Measurements from ENCODE around the gene MTCH1. TPM values are rescaled to one million over a fixed set of nuclear protein-coding genes. Genes with fewer than 3 reads are reported as not detected.

The MTCH1 gene
- total RNA-seq, 1 experiment from 2014 or later, result 78.2 TPM

- no peaks in the 10 kb centered on the region for H3K27me3 Mint-ChIP-seq (ENCODE audit: insufficient read depth, unreplicated experiment)
- peaks cover 37% of the 10 kb centered on the region for H3K36me3 Mint-ChIP-seq (ENCODE audit: insufficient read depth, unreplicated experiment)
- no peaks in the 10 kb centered on the region for H3K9me3 Mint-ChIP-seq (ENCODE audit: unreplicated experiment)
- intact Hi-C loops (cut with micrococcal nuclease), result no loop called here
- H3K4me3 Mint-ChIP-seq (ENCODE audit: unreplicated experiment), result no peak overlapping the region
- ChIA-PET POLR2A (no interaction called here), CTCF (interaction anchor here (0.6 kb wide), 1 partner anchor 89 kb away, joined by 3 read pairs; no protein-coding TSS in a partner anchor)
- TF ChIP-seq CTCF (IDR thresholded peaks at IDR 0.05; ENCODE audit: unreplicated experiment), result no peak
- DNase-seq (ENCODE audit: unreplicated experiment), result no peak
- no peak overlapping the region for H3K27ac Mint-ChIP-seq (ENCODE audit: low read depth, unreplicated experiment)
- BruUV-seq (replicated peaks), result no TSS peak
- peaks cover 14% of the 10 kb centered on the region for H3K4me1 Mint-ChIP-seq (ENCODE audit: insufficient read depth, unreplicated experiment)
These were observed 7.3 kb downstream of the MTCH1 start for GRCh38 chr6:36978421-36979346.

GRCh38 chr6:36977470-36977941 is 8.5 kb downstream of the MTCH1 start:
- H3K27ac Mint-ChIP-seq (ENCODE audit: low read depth, unreplicated experiment), result no peak overlapping the region
- peaks cover 14% of the 10 kb centered on the region for H3K4me1 Mint-ChIP-seq (ENCODE audit: insufficient read depth, unreplicated experiment)
- no peaks in the 10 kb centered on the region for H3K9me3 Mint-ChIP-seq (ENCODE audit: unreplicated experiment)
- ChIA-PET CTCF (interaction anchor here (0.8 kb wide), 1 partner anchor 17 kb away, joined by 5 read pairs; no protein-coding TSS in a partner anchor), POLR2A (no interaction called here)
- no peaks in the 10 kb centered on the region for H3K27me3 Mint-ChIP-seq (ENCODE audit: insufficient read depth, unreplicated experiment)
- DNase-seq (ENCODE audit: unreplicated experiment), result no peak
- no peak for TF ChIP-seq CTCF (IDR thresholded peaks at IDR 0.05; ENCODE audit: unreplicated experiment)
- H3K36me3 Mint-ChIP-seq (ENCODE audit: insufficient read depth, unreplicated experiment), result peaks cover 48% of the 10 kb centered on the region
- H3K4me3 Mint-ChIP-seq (ENCODE audit: unreplicated experiment), result no peak overlapping the region
- no TSS peak for BruUV-seq (replicated peaks)
- intact Hi-C loops (cut with micrococcal nuclease), result no loop called here

GRCh38 chr6:36976931-36977330 is 9.1 kb downstream of the MTCH1 start:
- no peak for TF ChIP-seq CTCF (IDR thresholded peaks at IDR 0.05; ENCODE audit: unreplicated experiment)
- H3K4me3 Mint-ChIP-seq (ENCODE audit: unreplicated experiment), result no peak overlapping the region
- ChIA-PET CTCF (interaction anchor here (0.7 to 1.0 kb wide), 3 partner anchors 16 to 92 kb away, joined by 3 to 5 read pairs (median 4); partner anchors contain the start of gene C6orf89), POLR2A (no interaction called here)
- no peaks in the 10 kb centered on the region for H3K27me3 Mint-ChIP-seq (ENCODE audit: insufficient read depth, unreplicated experiment)
- peaks cover 50% of the 10 kb centered on the region for H3K36me3 Mint-ChIP-seq (ENCODE audit: insufficient read depth, unreplicated experiment)
- DNase-seq (ENCODE audit: unreplicated experiment), result no peak
- no peaks in the 10 kb centered on the region for H3K9me3 Mint-ChIP-seq (ENCODE audit: unreplicated experiment)
- no peak overlapping the region for H3K27ac Mint-ChIP-seq (ENCODE audit: low read depth, unreplicated experiment)
- intact Hi-C loops (cut with micrococcal nuclease), result no loop called here
- no TSS peak for BruUV-seq (replicated peaks)
- H3K4me1 Mint-ChIP-seq (ENCODE audit: insufficient read depth, unreplicated experiment), result peaks cover 12% of the 10 kb centered on the region

GRCh38 chr6:36976509-36976908 is 9.5 kb downstream of the MTCH1 start:
- intact Hi-C loops (cut with micrococcal nuclease), result no loop called here
- Mint-ChIP-seq H3K36me3 (ENCODE audit: insufficient read depth, unreplicated experiment) (peaks cover 54% of the 10 kb centered on the region), H3K4me3 (ENCODE audit: unreplicated experiment) (no peak overlapping the region), H3K27ac (ENCODE audit: low read depth, unreplicated experiment) (no peak overlapping the region), H3K9me3 (ENCODE audit: unreplicated experiment) (no peaks in the 10 kb centered on the region), H3K27me3 (ENCODE audit: insufficient read depth, unreplicated experiment) (no peaks in the 10 kb centered on the region), H3K4me1 (ENCODE audit: insufficient read depth, unreplicated experiment) (peaks cover 8% of the 10 kb centered on the region)
- POLR2A ChIA-PET, result no interaction called here
- BruUV-seq (replicated peaks), result no TSS peak
- TF ChIP-seq CTCF (IDR thresholded peaks at IDR 0.05; ENCODE audit: unreplicated experiment), result no peak
- CTCF ChIA-PET, result interaction anchor here (0.7 to 1.0 kb wide), 2 partner anchors 41 to 91 kb away, joined by 3 to 4 read pairs; partner anchors contain the start of gene C6orf89
- DNase-seq (ENCODE audit: unreplicated experiment), result no peak

Data from MCF 10A (cell line).